Progenitor cell of endocrine pancreas (in vitro differentiated cells): ENCODE measurements around the gene NEGR1. TPM values are rescaled to one million over a fixed set of nuclear protein-coding genes. Genes with fewer than 3 reads are reported as not detected.

Experiments
- DNase-seq: peaks from one replicate; pipeline ENCODE4 v3.0.0; 2021; ENCODE audit warnings: low spot score; ENCODE audit not compliant: unreplicated experiment
- H3K27ac Mint-ChIP-seq: 2 replicates; pipeline ENCODE4 v1.8.0; 2021; ENCODE audit warnings: mild to moderate bottlenecking, moderate library complexity, mixed read lengths
- H3K27me3 Mint-ChIP-seq: 2 replicates; pipeline ENCODE4 v1.8.0; 2021; ENCODE audit warnings: mixed read lengths
- H3K36me3 Mint-ChIP-seq: 2 replicates; pipeline ENCODE4 v1.8.0; 2022; ENCODE audit warnings: mixed read lengths; ENCODE audit not compliant: insufficient read depth
- H3K4me1 Mint-ChIP-seq: 2 replicates; pipeline ENCODE4 v1.8.0; 2021; ENCODE audit warnings: low read depth, mixed read lengths
- H3K4me3 Mint-ChIP-seq: 2 replicates; pipeline ENCODE4 v1.8.0; 2021; ENCODE audit warnings: low read depth, mild to moderate bottlenecking, moderate library complexity, mixed read lengths
- H3K9me3 Mint-ChIP-seq: 2 replicates; pipeline ENCODE4 v1.8.0; 2021; ENCODE audit warnings: low read depth, mixed read lengths
- CTCF ChIP-seq: fragments of 200-600 bp; sonication (generic); IDR thresholded peaks from one replicate; pipeline ENCODE4 v1.5.0; 2021; ENCODE audit warnings: antibody characterized with exemption, mild to moderate bottlenecking; ENCODE audit not compliant: unreplicated experiment
- total RNA-seq: library from RNA; stranded (reverse); gene quantifications from 2 replicates; pipeline ENCODE4 v1.2.1, GENCODE V29; 2021

The NEGR1 gene
- total RNA-seq, 1 donor from 2014 or later = 3.1 TPM

GRCh38 chr1:71623888-71624287 is 658.5 kb downstream of the NEGR1 start:
- Mint-ChIP-seq H3K4me1 (no peaks in the 10 kb centered on the region), H3K4me3 (no peak overlapping the region), H3K36me3 (no peaks in the 10 kb centered on the region), H3K27ac (no peak overlapping the region), H3K9me3 (no peaks in the 10 kb centered on the region), H3K27me3 (no peaks in the 10 kb centered on the region)
- DNase-seq = no peak
- TF ChIP-seq CTCF = no peak

- no peak overlapping the region for H3K4me3 Mint-ChIP-seq
- H3K9me3 Mint-ChIP-seq = no peaks in the 10 kb centered on the region
- TF ChIP-seq CTCF = no peak
- H3K27ac Mint-ChIP-seq = no peak overlapping the region
- no peaks in the 10 kb centered on the region for H3K4me1 Mint-ChIP-seq
- no peaks in the 10 kb centered on the region for H3K36me3 Mint-ChIP-seq
- no peak for DNase-seq
- H3K27me3 Mint-ChIP-seq = no peaks in the 10 kb centered on the region
Observed at GRCh38 chr1:71621785-71622184, 660.6 kb downstream of the NEGR1 start.

DNA sequence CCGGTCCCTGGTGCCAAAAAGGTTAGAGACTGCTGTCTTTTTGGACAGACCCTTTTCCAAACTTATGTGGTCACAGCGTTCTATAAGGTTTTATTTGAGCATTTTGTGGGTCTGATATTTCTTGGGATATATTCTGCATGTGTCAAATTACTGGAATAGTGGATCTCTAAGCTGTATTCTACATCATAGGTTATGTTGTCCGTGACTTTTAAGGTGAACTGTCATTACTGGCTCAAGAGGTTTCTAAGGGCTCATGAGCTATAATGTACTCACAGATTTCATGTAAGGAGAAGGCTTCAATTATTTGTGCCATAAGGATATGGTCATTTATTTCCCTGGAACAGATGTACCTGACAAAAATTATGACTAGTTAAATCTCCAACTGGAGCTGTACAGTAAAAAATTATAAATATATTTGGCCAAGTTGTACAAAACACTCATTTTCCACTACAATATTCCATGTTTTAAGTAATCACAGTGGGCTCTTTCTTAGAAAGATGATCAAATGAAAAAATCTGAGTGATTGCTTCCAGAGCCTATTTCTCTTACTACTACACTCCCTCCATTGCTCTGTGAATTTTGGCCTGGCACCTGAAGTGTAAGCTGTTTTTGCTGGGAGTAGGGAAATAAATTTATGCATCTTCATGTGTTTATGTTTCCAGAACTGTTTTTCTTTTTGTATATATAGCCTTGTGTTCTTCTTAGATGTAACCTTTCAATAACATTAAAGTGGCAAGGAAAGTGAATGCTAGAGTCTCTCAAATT is 663.4 kb downstream of the NEGR1 start:
- no peak for DNase-seq
- no peaks in the 10 kb centered on the region for H3K4me1 Mint-ChIP-seq
- H3K4me3 Mint-ChIP-seq = no peak overlapping the region
- no peaks in the 10 kb centered on the region for H3K36me3 Mint-ChIP-seq
- H3K9me3 Mint-ChIP-seq = peaks cover 3% of the 10 kb centered on the region
- H3K27ac Mint-ChIP-seq = no peak overlapping the region
- TF ChIP-seq CTCF = no peak
- H3K27me3 Mint-ChIP-seq = no peaks in the 10 kb centered on the region

DNA sequence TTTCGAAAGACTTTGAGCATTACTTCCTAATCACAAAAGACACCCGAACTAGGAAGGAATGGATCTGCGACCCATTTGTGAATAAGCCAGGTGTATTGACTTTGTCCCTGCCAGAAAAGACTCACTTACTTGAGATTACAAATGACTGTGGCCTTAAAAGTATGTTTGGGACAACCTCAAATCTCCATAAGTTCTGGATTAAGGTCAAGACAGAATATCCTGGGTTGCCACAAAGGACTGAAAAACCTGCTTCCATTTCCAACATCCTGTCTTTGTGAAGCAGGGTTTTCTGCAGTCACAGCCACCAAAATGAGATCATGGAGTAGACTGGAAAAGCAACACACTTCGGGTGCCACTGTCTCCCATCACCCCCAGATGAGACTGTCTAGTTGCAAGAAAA is 664.1 kb downstream of the NEGR1 start:
- Mint-ChIP-seq H3K36me3 (no peaks in the 10 kb centered on the region), H3K4me3 (no peak overlapping the region), H3K9me3 (peaks cover 3% of the 10 kb centered on the region), H3K27ac (no peak overlapping the region), H3K27me3 (no peaks in the 10 kb centered on the region), H3K4me1 (no peaks in the 10 kb centered on the region)
- TF ChIP-seq CTCF = no peak
- DNase-seq = no peak

- Mint-ChIP-seq H3K27ac (no peak overlapping the region), H3K4me3 (no peak overlapping the region), H3K27me3 (no peaks in the 10 kb centered on the region), H3K4me1 (no peaks in the 10 kb centered on the region), H3K9me3 (no peaks in the 10 kb centered on the region), H3K36me3 (no peaks in the 10 kb centered on the region)
- no peak for DNase-seq
- no peak for TF ChIP-seq CTCF
Observed at GRCh38 chr1:71610476-71610875, 671.9 kb downstream of the NEGR1 start.
